Right lobe of liver (tissue), 4 donors: ENCODE measurements around the gene ZFYVE19.

Source experiments
- POLR2A ChIP-seq: fragments of 450-650 bp; IDR thresholded peaks from one replicate; pipeline ENCODE4 v1.6.1; 2017; ENCODE audit warnings: antibody characterized with exemption, mild to moderate bottlenecking
- TF ChIP-seq, protein P1 (sequence below), 4 donors: fragments of 200-600 bp in 3 of 4; fragments of 450-650 bp in 1 of 4; IDR thresholded peaks; one replicate each; pipeline versions ENCODE4 v1.5.1 to v1.8.0; 2016 to 2022; ENCODE audit warnings: antibody characterized with exemption in 4 of 4, mild to moderate bottlenecking in 2 of 4
- donor health status: DM: no; HTN: no; CAD: no.
- donor health status: DM: no; HTN: no; CAD: no.
- donor health status: DM: no; HTN: yes; CAD: no.

- peak; percentile 57 for TF ChIP-seq POLR2A
- TF ChIP-seq, protein P1, sequence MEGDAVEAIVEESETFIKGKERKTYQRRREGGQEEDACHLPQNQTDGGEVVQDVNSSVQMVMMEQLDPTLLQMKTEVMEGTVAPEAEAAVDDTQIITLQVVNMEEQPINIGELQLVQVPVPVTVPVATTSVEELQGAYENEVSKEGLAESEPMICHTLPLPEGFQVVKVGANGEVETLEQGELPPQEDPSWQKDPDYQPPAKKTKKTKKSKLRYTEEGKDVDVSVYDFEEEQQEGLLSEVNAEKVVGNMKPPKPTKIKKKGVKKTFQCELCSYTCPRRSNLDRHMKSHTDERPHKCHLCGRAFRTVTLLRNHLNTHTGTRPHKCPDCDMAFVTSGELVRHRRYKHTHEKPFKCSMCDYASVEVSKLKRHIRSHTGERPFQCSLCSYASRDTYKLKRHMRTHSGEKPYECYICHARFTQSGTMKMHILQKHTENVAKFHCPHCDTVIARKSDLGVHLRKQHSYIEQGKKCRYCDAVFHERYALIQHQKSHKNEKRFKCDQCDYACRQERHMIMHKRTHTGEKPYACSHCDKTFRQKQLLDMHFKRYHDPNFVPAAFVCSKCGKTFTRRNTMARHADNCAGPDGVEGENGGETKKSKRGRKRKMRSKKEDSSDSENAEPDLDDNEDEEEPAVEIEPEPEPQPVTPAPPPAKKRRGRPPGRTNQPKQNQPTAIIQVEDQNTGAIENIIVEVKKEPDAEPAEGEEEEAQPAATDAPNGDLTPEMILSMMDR (IDR thresholded peaks at IDR 0.05) = peak in 1 of 4 donors; percentile 12
These were observed at the start of gene ZFYVE19, which contains the start of gene DNAJC17 for GRCh38 chr15:40807028-40807887.
